Hepatic stellate cell (primary cell): ENCODE data around the gene VMP1.

Experiments
- DNase-seq: peaks from one replicate; pipeline ENCODE4 v3.0.0; 2011; ENCODE audit warnings: low spot score

VMP1 gene

GRCh38 chr17:59711936-59712335 is 4.5 kb downstream of the VMP1 start:
- DNase-seq, result no peak

DNA sequence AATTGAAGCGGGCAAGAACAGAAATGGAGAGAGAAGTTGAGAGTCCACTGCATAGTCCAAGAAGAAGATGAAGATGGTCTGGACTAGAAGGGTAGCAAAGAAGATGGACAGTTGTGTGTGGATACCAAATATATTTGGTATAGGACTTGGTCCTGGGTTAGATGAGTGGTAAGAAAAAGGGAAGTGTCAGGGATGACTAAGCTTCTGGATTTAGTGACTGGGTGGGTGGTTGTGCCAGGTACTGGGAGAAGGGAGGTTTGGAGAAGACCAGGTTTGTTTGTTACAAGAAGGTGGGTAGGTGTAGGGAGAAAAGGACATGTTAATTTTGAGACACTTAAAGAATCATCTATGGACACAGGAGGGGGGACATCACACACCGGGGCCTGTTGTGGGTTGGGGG is 5.4 kb downstream of the VMP1 start:
- DNase-seq, result no peak

- DNase-seq, result no peak
Measured at GRCh38 chr17:59714255-59714654, 6.8 kb downstream of the VMP1 start.

DNA sequence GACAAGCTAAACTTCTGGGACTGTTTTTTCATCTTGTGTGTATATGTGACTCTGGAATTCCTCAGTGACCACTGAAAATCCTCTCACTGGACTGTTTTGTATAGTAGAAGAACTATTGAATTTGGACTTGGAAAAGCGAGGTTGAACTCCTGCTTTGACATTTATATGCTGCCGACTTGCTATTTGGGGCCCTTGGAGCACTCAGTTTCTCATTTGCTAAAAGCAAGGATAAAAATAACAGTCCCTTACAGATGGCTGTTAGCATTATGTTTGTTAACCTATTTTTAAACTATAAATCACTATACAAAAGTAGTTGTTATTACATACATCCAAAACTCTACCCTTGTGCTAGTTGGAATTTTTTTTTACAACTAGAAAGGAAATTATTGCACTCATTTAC is 9.0 kb downstream of the VMP1 start:
- no peak for DNase-seq

GRCh38 chr17:59719526-59719925 is 12.1 kb downstream of the VMP1 start:
- DNase-seq, result no peak

GRCh38 chr17:59722623-59723022 is 15.2 kb downstream of the VMP1 start:
- no peak for DNase-seq

DNA sequence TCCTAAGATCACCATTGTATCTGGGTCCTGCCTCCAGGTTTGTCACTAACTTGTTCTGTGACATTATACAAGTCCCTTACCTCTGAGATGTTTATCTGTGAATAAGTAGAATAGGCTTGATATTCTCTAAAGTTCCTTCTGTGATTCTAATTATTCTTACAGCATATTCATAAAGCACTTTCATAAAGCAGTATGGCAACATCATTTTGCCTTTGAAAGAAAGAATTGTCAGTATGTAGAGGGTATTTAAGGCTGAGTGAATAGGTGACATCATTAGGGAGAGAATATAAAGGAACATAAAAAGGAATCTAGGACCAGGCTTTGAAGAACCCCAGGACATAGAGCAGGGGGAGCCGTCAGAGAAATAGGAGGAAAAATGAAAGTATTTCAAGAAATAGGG is 15.6 kb downstream of the VMP1 start:
- DNase-seq, result no peak

GRCh38 chr17:59723607-59724006 is 16.2 kb downstream of the VMP1 start:
- no peak for DNase-seq

GRCh38 chr17:59725691-59726090 is 18.2 kb downstream of the VMP1 start:
- no peak for DNase-seq

GRCh38 chr17:59727817-59728533 is 20.5 kb downstream of the VMP1 start:
- no peak for DNase-seq

DNA sequence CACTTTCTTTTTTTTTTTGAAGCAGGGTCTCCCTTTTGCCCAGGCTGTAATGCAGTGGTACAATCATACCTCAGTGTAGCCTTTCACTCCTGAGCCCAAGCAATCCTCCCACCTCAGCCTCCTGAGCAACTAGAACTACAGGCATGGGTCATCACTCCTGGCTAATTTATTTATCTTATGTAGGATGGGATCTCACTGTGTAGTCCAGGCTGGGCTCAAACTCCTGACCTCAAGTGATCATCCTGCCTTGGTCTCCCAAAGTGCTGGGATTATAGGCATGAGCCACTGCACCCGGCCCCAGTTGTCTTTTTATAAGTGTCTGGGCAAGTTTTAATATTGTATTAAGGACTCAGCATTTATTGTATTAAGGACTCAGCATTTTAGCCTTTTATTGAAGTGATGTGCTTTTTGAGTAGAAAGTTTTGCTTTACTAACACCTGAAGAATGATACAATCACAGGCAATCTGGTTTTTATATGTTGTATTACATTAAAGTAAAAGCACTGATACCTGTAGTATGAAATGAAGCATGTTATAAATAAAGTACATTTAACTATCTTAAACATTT is 22.9 kb downstream of the VMP1 start:
- no peak for DNase-seq

DNA sequence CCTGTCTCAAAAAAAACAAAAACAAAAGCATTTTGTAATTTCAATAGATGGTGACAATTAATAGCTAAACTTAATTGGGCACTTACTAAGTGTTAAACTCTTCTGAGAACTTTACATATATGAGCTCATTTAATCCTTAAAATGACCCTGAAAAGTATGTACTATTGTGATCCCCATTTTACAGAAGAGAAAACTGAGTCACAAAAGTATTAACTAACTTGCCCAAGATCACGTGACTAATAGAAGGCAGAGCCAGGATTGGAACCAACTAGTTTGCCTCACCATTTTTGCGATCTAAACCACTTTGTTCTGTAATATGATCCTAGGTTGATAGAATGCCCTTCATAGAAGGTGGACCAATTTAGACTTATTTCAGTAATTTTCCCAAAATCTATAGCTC is 26.2 kb downstream of the VMP1 start:
- no peak for DNase-seq

- no peak for DNase-seq
Measured at GRCh38 chr17:59734226-59734625, 26.8 kb downstream of the VMP1 start.

- DNase-seq, result no peak
Measured at GRCh38 chr17:59737324-59737723, 29.9 kb downstream of the VMP1 start.

GRCh38 chr17:59743842-59744241 is 36.4 kb downstream of the VMP1 start:
- DNase-seq, result no peak

DNA sequence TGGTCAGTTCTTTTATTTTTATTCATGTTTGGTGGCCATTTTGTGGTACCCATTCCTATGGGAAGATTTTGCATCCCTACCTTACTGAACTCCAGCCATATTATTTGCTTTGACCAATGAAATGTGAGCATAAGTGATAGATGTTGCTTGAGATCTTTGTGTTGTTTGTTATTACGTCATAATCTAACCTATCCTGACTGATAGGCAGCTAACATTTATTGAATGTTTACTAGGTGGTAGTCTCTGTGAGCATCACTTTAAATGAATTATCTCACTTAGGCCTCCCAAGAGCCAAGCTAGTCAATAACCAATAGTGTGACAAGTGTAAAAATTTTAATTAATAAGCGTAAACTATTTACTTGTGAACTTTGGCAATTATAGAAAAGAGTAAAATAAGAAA is 37.6 kb downstream of the VMP1 start:
- DNase-seq, result no peak

GRCh38 chr17:59746849-59747445 is 39.5 kb downstream of the VMP1 start:
- peak; percentile 31 for DNase-seq

GRCh38 chr17:59748591-59748990 is 41.1 kb downstream of the VMP1 start:
- DNase-seq, result no peak

- DNase-seq, result no peak
Measured at GRCh38 chr17:59751955-59752413, 44.5 kb downstream of the VMP1 start.

GRCh38 chr17:59752446-59752845 is 45.0 kb downstream of the VMP1 start:
- DNase-seq, result no peak

DNA sequence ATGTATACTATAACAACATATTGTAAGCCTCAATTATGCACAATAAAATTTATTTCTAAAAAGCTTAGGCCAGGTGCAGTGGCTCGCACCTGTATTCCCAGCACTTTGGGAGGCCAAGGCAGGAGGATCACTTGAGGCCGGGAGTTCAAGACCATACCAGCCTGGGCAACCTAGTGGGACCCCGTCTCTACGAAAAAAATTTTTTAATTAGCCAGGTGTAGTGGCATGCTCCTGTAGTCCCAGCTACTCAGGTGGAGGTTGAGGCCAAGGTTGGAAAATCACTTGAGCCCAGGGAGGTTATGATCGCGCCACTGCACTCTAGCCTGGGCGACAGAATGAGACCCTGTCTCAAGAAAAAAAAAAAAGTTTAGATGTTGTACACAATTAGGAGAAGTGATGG is 45.5 kb downstream of the VMP1 start:
- DNase-seq, result no peak

DNA sequence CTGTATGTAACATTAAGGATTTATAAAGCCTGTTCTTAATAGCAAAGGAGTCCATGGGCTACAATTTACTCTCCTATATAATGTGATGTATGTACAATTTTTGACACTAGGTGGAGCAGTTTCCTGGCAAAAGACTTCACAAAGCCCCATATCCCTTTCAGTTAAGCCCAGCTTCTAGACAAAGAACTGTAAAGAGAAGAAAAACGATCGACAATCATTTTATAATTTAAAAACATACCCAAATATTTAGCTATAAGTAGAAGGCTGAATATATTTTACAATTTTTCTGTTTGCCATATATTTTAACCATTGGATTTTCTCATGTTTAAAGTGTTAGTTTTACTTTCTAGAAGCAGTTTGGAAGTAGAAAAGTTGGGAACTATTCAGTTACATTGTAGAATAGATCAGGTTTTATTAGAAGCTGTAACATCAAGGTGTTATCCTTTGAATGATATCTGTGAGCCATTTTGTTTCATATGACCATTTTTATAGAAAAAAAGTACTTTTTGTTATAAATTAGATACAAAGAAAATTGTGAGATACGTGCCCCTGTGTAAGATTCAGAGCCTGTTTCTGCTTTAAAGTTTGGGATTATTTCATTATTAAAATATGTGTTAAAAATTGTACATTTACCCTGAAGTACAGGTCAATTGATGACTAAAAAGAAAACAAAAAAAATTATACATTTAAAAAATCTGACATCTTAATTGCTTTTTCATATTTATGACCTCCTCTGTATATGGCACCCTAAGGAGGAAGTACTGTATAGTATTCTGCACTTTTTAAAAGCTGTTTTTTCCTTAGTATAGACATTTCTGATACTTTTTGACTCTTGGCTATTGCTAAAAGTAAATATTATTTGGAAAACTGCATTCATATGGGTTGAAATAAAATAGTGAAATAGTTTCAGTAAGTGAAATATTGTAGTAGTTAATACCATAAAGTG is 46.3 kb downstream of the VMP1 start:
- DNase-seq, result peak; percentile 70

- DNase-seq, result peak; percentile 53
Measured at GRCh38 chr17:59754552-59754951, 47.1 kb downstream of the VMP1 start.
